CD14-positive monocyte (primary cell): ENCODE data around the gene LIN28B. TPM values are rescaled to one million over a fixed set of nuclear protein-coding genes. Genes with fewer than 3 reads are reported as not detected.

Source experiments
- DNase-seq, 3 donors: peaks; one replicate each; pipeline ENCODE4 v3.0.0-alpha.2; 2011 to 2022
- H2AFZ ChIP-seq: 2 replicates; pipeline ENCODE4 v1.6.0; 2012; ENCODE audit warnings: mild to moderate bottlenecking, low read depth, low read length, inconsistent platforms; ENCODE audit not compliant: insufficient read depth, poor library complexity, severe bottlenecking
- H3K27ac ChIP-seq, 2 donors: 1 replicate in 1 of 2; 2 replicates in 1 of 2; pipeline ENCODE4 v1.5.1; 2012 to 2013; ENCODE audit warnings: low read length in 2 of 2, control low read depth in 1 of 2, inconsistent platforms in 1 of 2, low read depth in 1 of 2, mild to moderate bottlenecking in 1 of 2
- H3K27me3 ChIP-seq, 2 donors: one replicate each; pipeline versions ENCODE4 v1.6.0 to v1.6.1; 2011 to 2013; ENCODE audit warnings: low read length in 2 of 2; ENCODE audit not compliant: control insufficient read depth in 2 of 2, insufficient read depth in 2 of 2
- H3K36me3 ChIP-seq, 2 donors: replicated peaks in 1 of 2; 1 replicate in 1 of 2; 2 replicates in 1 of 2; pipeline versions ENCODE4 v1.5.1 to v1.6.1; 2012 to 2013; ENCODE audit warnings: low read length in 2 of 2, control low read depth in 1 of 2, inconsistent platforms in 1 of 2, mild to moderate bottlenecking in 1 of 2; ENCODE audit not compliant: insufficient read depth in 2 of 2, control insufficient read depth in 1 of 2
- H3K4me1 ChIP-seq, 2 donors: 1 replicate in 1 of 2; 2 replicates in 1 of 2; pipeline versions ENCODE4 v1.5.1 to v1.6.1; 2012 to 2013; ENCODE audit warnings: low read length in 2 of 2, control low read depth in 1 of 2, inconsistent platforms in 1 of 2, mild to moderate bottlenecking in 1 of 2, moderate library complexity in 1 of 2; ENCODE audit not compliant: insufficient read depth in 2 of 2, control insufficient read depth in 1 of 2
- H3K4me2 ChIP-seq: replicated peaks from 2 replicates; pipeline ENCODE3; 2012; ENCODE audit warnings: low read length, moderate library complexity, mild to moderate bottlenecking; ENCODE audit not compliant: poor library complexity, severe bottlenecking; ENCODE audit errors: extremely low read depth
- H3K4me3 ChIP-seq, 3 experiments: fragments of 200-600 bp in 1 of 3; sonication (generic) in 1 of 3; replicated peaks in 1 of 3; 1 replicate in 2 of 3; 2 replicates in 1 of 3; pipeline ENCODE4 v1.5.1; 2011 to 2013; ENCODE audit warnings: low read length in 3 of 3, mild to moderate bottlenecking in 3 of 3, control low read depth in 2 of 3, low read depth in 2 of 3, inconsistent platforms in 1 of 3, moderate library complexity in 1 of 3
- H3K79me2 ChIP-seq: 2 replicates; pipeline ENCODE4 v1.6.0; 2012; ENCODE audit warnings: mild to moderate bottlenecking, control low read depth, inconsistent platforms, low read length, moderate library complexity; ENCODE audit not compliant: insufficient read depth
- H3K9ac ChIP-seq: 2 replicates; pipeline ENCODE4 v1.6.0; 2017; ENCODE audit warnings: low read length, mild to moderate bottlenecking; ENCODE audit not compliant: insufficient read depth, poor library complexity, severe bottlenecking
- H3K9me3 ChIP-seq, 2 donors: replicated peaks in 1 of 2; 1 replicate in 1 of 2; 2 replicates in 1 of 2; pipeline versions ENCODE4 v1.5.1 to v1.6.1; 2012 to 2013; ENCODE audit warnings: low read length in 2 of 2, control low read depth in 1 of 2; ENCODE audit not compliant: control insufficient read depth in 1 of 2, insufficient read depth in 1 of 2
- H4K20me1 ChIP-seq: 2 replicates; pipeline ENCODE4 v1.6.0; 2012; ENCODE audit warnings: mild to moderate bottlenecking, low read length, control low read depth, moderate library complexity; ENCODE audit not compliant: insufficient read depth
- H3K27ac Mint-ChIP-seq, 7 donors: one replicate each; pipeline ENCODE4 v1.8.0; 2020; ENCODE audit warnings: mild to moderate bottlenecking in 7 of 7, mixed read lengths in 7 of 7, moderate library complexity in 6 of 7, inconsistent platforms in 2 of 7
- H3K27me3 Mint-ChIP-seq, 3 donors: one replicate each; pipeline ENCODE4 v1.8.0; 2021 to 2022; ENCODE audit warnings: low read depth in 3 of 3, mild to moderate bottlenecking in 3 of 3, mixed read lengths in 3 of 3, moderate library complexity in 3 of 3, inconsistent platforms in 1 of 3
- H3K36me3 Mint-ChIP-seq, 2 donors: one replicate each; pipeline ENCODE4 v1.8.0; 2020; ENCODE audit warnings: mixed read lengths in 2 of 2, inconsistent platforms in 1 of 2, mild to moderate bottlenecking in 1 of 2
- H3K4me1 Mint-ChIP-seq: one replicate; pipeline ENCODE4 v1.8.0; 2020; ENCODE audit warnings: mild to moderate bottlenecking, mixed read lengths
- H3K4me3 Mint-ChIP-seq, 2 donors: one replicate each; pipeline ENCODE4 v1.8.0; 2020; ENCODE audit warnings: mild to moderate bottlenecking in 2 of 2, mixed read lengths in 2 of 2, moderate library complexity in 1 of 2
- H3K9me3 Mint-ChIP-seq, 7 donors: one replicate each; pipeline ENCODE4 v1.8.0; 2020 to 2022; ENCODE audit warnings: mixed read lengths in 7 of 7, mild to moderate bottlenecking in 6 of 7, moderate library complexity in 6 of 7, inconsistent platforms in 2 of 7
- WGBS: methylation state at CpG from one replicate; pipeline ENCODE4 v1.1.5; 2013; ENCODE audit warnings: missing lambda C conversion rate; ENCODE audit not compliant: insufficient coverage; 5-methylcytosine and 5-hydroxymethylcytosine counted together
- intact Hi-C, 2 donors: fragments of 100-400 bp; cut with micrococcal nuclease; formaldehyde crosslinking; loops; one replicate each; pipeline versions ENCODE4 v1.15.0 to v1.15.1; 2023
- polyA plus RNA-seq, 3 donors: library from polyadenylated mRNA; depleted of rRNA in 1 of 3; unstranded in 2 of 3; stranded (reverse) in 1 of 3; fragments of 300-500 nt in 2 of 3; fragments of >200 nt in 1 of 3; fragmentation: Illumina TruSeq in 2 of 3; gene quantifications; 1 replicate in 2 of 3; 2 replicates in 1 of 3; pipeline ENCODE4 v1.2.3, GENCODE V29; 2012 to 2021
- TF ChIP-seq, protein P1 (sequence below): fragments of 200-600 bp; IDR thresholded peaks from one replicate; pipeline ENCODE4 v1.8.0; 2022; ENCODE audit warnings: antibody characterized with exemption, mild to moderate bottlenecking

The LIN28B gene
- polyA plus RNA-seq, 3 donors, result not detected

DNA sequence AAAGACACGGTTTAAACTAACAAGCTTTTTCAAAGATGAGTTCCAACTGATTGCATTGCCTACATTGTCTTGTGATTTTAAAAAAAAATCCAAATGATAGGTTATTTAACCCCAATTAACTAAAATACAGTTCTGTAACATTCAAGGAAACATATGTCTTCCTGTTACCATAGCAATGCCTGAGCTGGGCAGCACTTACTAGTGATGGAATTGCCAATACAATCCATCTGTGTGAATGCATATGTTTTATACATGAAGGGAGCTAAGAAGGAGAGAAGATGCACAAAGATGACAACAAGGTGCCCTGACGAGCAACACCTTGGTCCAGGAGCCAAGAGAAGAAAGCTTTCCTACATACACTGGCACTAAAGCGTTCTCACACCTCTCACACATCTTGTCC, 154.2 kb downstream of the LIN28B start:
- Histone ChIP-seq H3K9me3 (no peaks in the 10 kb centered on the region), H3K27ac (no peak overlapping the region), H4K20me1 (no peaks in the 10 kb centered on the region), H3K27me3 (no peaks in the 10 kb centered on the region), H3K79me2 (no peaks in the 10 kb centered on the region), H3K4me3 (no peak overlapping the region), H3K4me1 (no peaks in the 10 kb centered on the region), H3K9ac (no peak overlapping the region), H3K36me3 (no peaks in the 10 kb centered on the region), H3K4me2 (no peak overlapping the region), H2AFZ (no peak overlapping the region)
- no CpG with 5 or more reads among the region's 3 CpGs for WGBS
- Mint-ChIP-seq H3K27ac (no peak overlapping the region), H3K27me3 (peaks cover 4 to 10% (median 5%) of the 10 kb centered on the region in 3 donors), H3K9me3 (peaks cover 0 to 2% (median 0%) of the 10 kb centered on the region in 7 donors), H3K4me3 (no peak overlapping the region), H3K36me3 (no peaks in the 10 kb centered on the region), H3K4me1 (no peaks in the 10 kb centered on the region)
- no peak for DNase-seq
- TF ChIP-seq, protein P1, sequence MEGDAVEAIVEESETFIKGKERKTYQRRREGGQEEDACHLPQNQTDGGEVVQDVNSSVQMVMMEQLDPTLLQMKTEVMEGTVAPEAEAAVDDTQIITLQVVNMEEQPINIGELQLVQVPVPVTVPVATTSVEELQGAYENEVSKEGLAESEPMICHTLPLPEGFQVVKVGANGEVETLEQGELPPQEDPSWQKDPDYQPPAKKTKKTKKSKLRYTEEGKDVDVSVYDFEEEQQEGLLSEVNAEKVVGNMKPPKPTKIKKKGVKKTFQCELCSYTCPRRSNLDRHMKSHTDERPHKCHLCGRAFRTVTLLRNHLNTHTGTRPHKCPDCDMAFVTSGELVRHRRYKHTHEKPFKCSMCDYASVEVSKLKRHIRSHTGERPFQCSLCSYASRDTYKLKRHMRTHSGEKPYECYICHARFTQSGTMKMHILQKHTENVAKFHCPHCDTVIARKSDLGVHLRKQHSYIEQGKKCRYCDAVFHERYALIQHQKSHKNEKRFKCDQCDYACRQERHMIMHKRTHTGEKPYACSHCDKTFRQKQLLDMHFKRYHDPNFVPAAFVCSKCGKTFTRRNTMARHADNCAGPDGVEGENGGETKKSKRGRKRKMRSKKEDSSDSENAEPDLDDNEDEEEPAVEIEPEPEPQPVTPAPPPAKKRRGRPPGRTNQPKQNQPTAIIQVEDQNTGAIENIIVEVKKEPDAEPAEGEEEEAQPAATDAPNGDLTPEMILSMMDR, result no peak
- intact Hi-C loops, result no loop called here

DNA sequence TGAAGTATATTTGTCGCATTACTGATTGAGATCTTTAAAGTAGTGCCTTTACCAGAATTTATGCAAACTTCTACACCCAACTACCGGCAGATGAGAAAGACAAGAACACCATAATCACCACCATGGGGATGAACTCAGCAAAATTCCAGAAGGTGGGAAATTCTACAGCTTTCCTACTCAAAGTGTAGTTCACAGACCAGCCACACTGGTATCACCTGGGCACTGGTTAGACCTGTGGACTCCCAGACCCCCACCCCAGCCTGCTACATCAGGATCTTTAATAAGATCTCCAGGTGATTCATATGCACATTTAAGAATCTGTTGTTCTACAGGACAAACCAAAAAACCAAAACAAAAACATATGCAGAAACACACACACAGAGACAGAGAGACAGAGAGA, 155.0 kb downstream of the LIN28B start:
- Histone ChIP-seq H3K27ac (no peak overlapping the region), H4K20me1 (no peaks in the 10 kb centered on the region), H3K9me3 (no peaks in the 10 kb centered on the region), H3K4me1 (no peaks in the 10 kb centered on the region), H3K36me3 (no peaks in the 10 kb centered on the region), H3K27me3 (no peaks in the 10 kb centered on the region), H3K79me2 (no peaks in the 10 kb centered on the region), H3K4me2 (no peak overlapping the region), H3K9ac (no peak overlapping the region), H3K4me3 (no peak overlapping the region), H2AFZ (no peak overlapping the region)
- TF ChIP-seq, protein P1, result no peak
- 100% methylated on average over 1 of the region's 2 CpGs for WGBS
- intact Hi-C loops, result no loop called here
- no peak for DNase-seq
- Mint-ChIP-seq H3K4me1 (no peaks in the 10 kb centered on the region), H3K36me3 (no peaks in the 10 kb centered on the region), H3K4me3 (no peak overlapping the region), H3K27me3 (peaks cover 4 to 9% (median 5%) of the 10 kb centered on the region in 3 donors), H3K27ac (no peak overlapping the region), H3K9me3 (peaks cover 0 to 2% (median 0%) of the 10 kb centered on the region in 7 donors)
